Spleen (tissue), 11 donors: ENCODE measurements around the gene WDR4. TPM values are rescaled to one million over a fixed set of nuclear protein-coding genes. Genes with fewer than 3 reads are reported as not detected.

ENCODE experiments used
- DNase-seq: peaks from one replicate; pipeline ENCODE4 v3.0.0-alpha.2; 2020
- H3K27ac ChIP-seq, 8 donors: fragments of 200-600 bp; sonication (generic) in 7 of 8; 1 replicate in 4 of 8; 2 replicates in 4 of 8; pipeline versions ENCODE4 v1.5.0 to v1.8.0; 2016 to 2021; ENCODE audit warnings: inconsistent platforms in 4 of 8, mild to moderate bottlenecking in 4 of 8, moderate library complexity in 1 of 8
- H3K27me3 ChIP-seq, 7 donors: fragments of 200-600 bp; sonication (generic) in 6 of 7; replicated peaks in 1 of 7; 1 replicate in 4 of 7; 2 replicates in 3 of 7; pipeline versions ENCODE4 v1.5.0 to v1.8.0; 2016 to 2021; ENCODE audit warnings: inconsistent platforms in 3 of 7, mild to moderate bottlenecking in 1 of 7
- H3K36me3 ChIP-seq, 6 donors: fragments of 200-600 bp; sonication (generic) in 5 of 6; 1 replicate in 4 of 6; 2 replicates in 2 of 6; pipeline versions ENCODE4 v1.5.0 to v1.8.0; 2016 to 2021; ENCODE audit warnings: inconsistent platforms in 2 of 6
- H3K4me1 ChIP-seq, 6 donors: fragments of 200-600 bp; sonication (generic) in 5 of 6; 1 replicate in 3 of 6; 2 replicates in 3 of 6; pipeline versions ENCODE4 v1.5.0 to v1.8.0; 2016 to 2021; ENCODE audit warnings: inconsistent platforms in 3 of 6
- H3K4me3 ChIP-seq, 8 donors: fragments of 200-600 bp; sonication (generic) in 7 of 8; 1 replicate in 4 of 8; 2 replicates in 4 of 8; pipeline versions ENCODE4 v1.5.0 to v1.8.0; 2016 to 2021; ENCODE audit warnings: inconsistent platforms in 4 of 8, mild to moderate bottlenecking in 4 of 8, moderate library complexity in 2 of 8
- H3K9me3 ChIP-seq, 8 donors: fragments of 200-600 bp; sonication (generic) in 7 of 8; 1 replicate in 4 of 8; 2 replicates in 4 of 8; pipeline versions ENCODE4 v1.5.0 to v1.8.0; 2016 to 2021; ENCODE audit warnings: inconsistent platforms in 4 of 8
- CTCF ChIP-seq, 11 experiments: fragments of 200-600 bp in 7 of 11; fragments of 450-650 bp in 4 of 11; sonication (generic) in 4 of 11; IDR thresholded peaks in 8 of 11; conservative IDR thresholded peaks in 3 of 11; 1 replicate in 7 of 11; 2 replicates in 4 of 11; pipeline versions ENCODE4 v1.4.0 to v1.8.0; 2016 to 2021; ENCODE audit warnings: antibody characterized with exemption in 11 of 11, inconsistent platforms in 4 of 11, mild to moderate bottlenecking in 1 of 11
- POLR2A ChIP-seq, 3 donors: fragments of 450-650 bp; IDR thresholded peaks; one replicate each; pipeline ENCODE4 v1.5.1; 2017; ENCODE audit warnings: antibody characterized with exemption in 3 of 3, mild to moderate bottlenecking in 1 of 3
- POLR2AphosphoS5 ChIP-seq, 3 donors: sonication (generic); formaldehyde crosslinking; IDR thresholded peaks; one replicate each; pipeline ENCODE4 v1.5.1; 2017; ENCODE audit warnings: antibody characterized with exemption in 3 of 3
- WGBS, 5 donors: extraction: QIAGEN DNeasy Blood & Tissue Kit in 3 of 5; methylation state at CpG; one replicate each; pipeline versions ENCODE4 v1.1.5 to v1.1.7; 2013 to 2018; 5-methylcytosine and 5-hydroxymethylcytosine counted together
- intact Hi-C: fragments of 100-400 bp; cut with DNase I; formaldehyde crosslinking; loops from one replicate; pipeline ENCODE4 v1.15.0; 2023; ENCODE audit warnings: low total_unique reads
- polyA plus RNA-seq, 3 donors: library from polyadenylated mRNA; stranded (reverse); fragments of 200-250 nt; gene quantifications; one replicate each; pipeline ENCODE4 v1.2.1, GENCODE V29; 2013
- total RNA-seq, 7 donors: library from RNA; depleted of rRNA in 3 of 7; stranded (reverse); fragments of >200 nt in 3 of 7; fragmentation: NEBNext Ultra II Directional in 4 of 7; extraction: Animal tissue kit (Norgen Biotek cat#: 25700) in 4 of 7; gene quantifications; one replicate each; pipeline versions ENCODE4 v1.1.0 to v1.2.1, GENCODE V29; 2016 to 2021
- donor health status: healthy with polysubstance abuse.
- donor health status: DM: no; HTN: no; CAD: no; lungs with moderate emphysema.
- donor health status: DM: no; HTN: no; CAD: no.
- donor health status: Bipolar disorder and iron deficiency.
- donor health status: healthy.
- donor health status: DM: no; HTN: no; CAD: no.
- donor health status: DM: yes; HTN: yes; CAD: no.

Gene WDR4
- total and polyA plus RNA-seq, 10 donors = 6.1 to 31.3 (median 18.5) TPM

- H3K27ac ChIP-seq = peak overlapping the region in 5 of 8 donors; percentile 14 to 62 (median 46)
- WGBS, 5 donors = 72 to 78% (median 75%) methylated on average over 10 of the region's 10 CpGs
- H3K4me3 ChIP-seq = peak overlapping the region in 1 of 8 donors; percentile 27
- H3K36me3 ChIP-seq = peaks cover 2 to 97% (median 65%) of the 10 kb centered on the region in 6 donors
- H3K9me3 ChIP-seq = no peaks in the 10 kb centered on the region
- no peak for DNase-seq
- H3K27me3 ChIP-seq = no peaks in the 10 kb centered on the region
- no peak for TF ChIP-seq CTCF (IDR thresholded peaks at IDR 0.05 in 8 of 11, conservative IDR thresholded peaks at IDR 0.05 in 3 of 11)
- no peak for TF ChIP-seq POLR2AphosphoS5 (IDR thresholded peaks at IDR 0.05)
- no peak for TF ChIP-seq POLR2A (IDR thresholded peaks at IDR 0.05)
- H3K4me1 ChIP-seq = peaks cover 0 to 30% (median 11%) of the 10 kb centered on the region in 6 donors
- intact Hi-C loops = no loop called here
These were observed 18.0 kb downstream of the WDR4 start for GRCh38 chr21:42861311-42861847.

- H3K9me3 ChIP-seq = no peaks in the 10 kb centered on the region
- peaks cover 0 to 20% (median 10%) of the 10 kb centered on the region in 6 donors for H3K4me1 ChIP-seq
- TF ChIP-seq CTCF (IDR thresholded peaks at IDR 0.05 in 8 of 11, conservative IDR thresholded peaks at IDR 0.05 in 3 of 11) (no peak), POLR2A (IDR thresholded peaks at IDR 0.05) (no peak), POLR2AphosphoS5 (IDR thresholded peaks at IDR 0.05) (no peak)
- 94 to 98% (median 95%) methylated on average over 4 to 17 of the region's 17 CpGs for WGBS, 5 donors
- peaks cover 2 to 97% (median 76%) of the 10 kb centered on the region in 6 donors for H3K36me3 ChIP-seq
- no peak overlapping the region for H3K4me3 ChIP-seq
- no peak overlapping the region for H3K27ac ChIP-seq
- no peaks in the 10 kb centered on the region for H3K27me3 ChIP-seq
- intact Hi-C loops = no loop called here
- DNase-seq = no peak
These were observed 19.0 kb downstream of the WDR4 start for GRCh38 chr21:42860345-42860744.

GRCh38 chr21:42859891-42860230 is 19.5 kb downstream of the WDR4 start:
- WGBS, 5 donors = 83 to 99% (median 96%) methylated on average over 4 to 6 of the region's 6 CpGs
- intact Hi-C loops = no loop called here
- Histone ChIP-seq H3K4me3 (no peak overlapping the region), H3K4me1 (peaks cover 0 to 19% (median 8%) of the 10 kb centered on the region in 6 donors), H3K27ac (no peak overlapping the region), H3K9me3 (no peaks in the 10 kb centered on the region), H3K36me3 (peaks cover 2 to 97% (median 81%) of the 10 kb centered on the region in 6 donors), H3K27me3 (no peaks in the 10 kb centered on the region)
- no peak for DNase-seq
- TF ChIP-seq CTCF (IDR thresholded peaks at IDR 0.05 in 8 of 11, conservative IDR thresholded peaks at IDR 0.05 in 3 of 11) (no peak), POLR2A (IDR thresholded peaks at IDR 0.05) (no peak), POLR2AphosphoS5 (IDR thresholded peaks at IDR 0.05) (no peak)

GRCh38 chr21:42858957-42859890 is 20.1 kb downstream of the WDR4 start:
- H3K27me3 ChIP-seq = no peaks in the 10 kb centered on the region
- no peaks in the 10 kb centered on the region for H3K9me3 ChIP-seq
- peaks cover 0 to 19% (median 8%) of the 10 kb centered on the region in 6 donors for H3K4me1 ChIP-seq
- WGBS, 5 donors = 94 to 97% (median 95%) methylated on average over 34 of the region's 34 CpGs
- no peak overlapping the region for H3K27ac ChIP-seq
- intact Hi-C loops = no loop called here
- H3K4me3 ChIP-seq = no peak overlapping the region
- peaks cover 2 to 97% (median 87%) of the 10 kb centered on the region in 6 donors for H3K36me3 ChIP-seq
- DNase-seq = no peak
- TF ChIP-seq POLR2A (IDR thresholded peaks at IDR 0.05) = no peak
